Retinal pigment epithelial cell (primary cell): Measurements from ENCODE around the gene PDK2.

Experiments
- DNase-seq: peaks from one replicate; pipeline ENCODE4 v3.0.0-alpha.2; 2010; ENCODE audit warnings: low read depth
- H3K4me3 ChIP-seq: 2 replicates; pipeline ENCODE4 v1.5.1; 2011; ENCODE audit warnings: mild to moderate bottlenecking, low read length, control low read depth, moderate library complexity
- TF ChIP-seq, protein P1 (sequence below): conservative IDR thresholded peaks from 2 replicates; pipeline ENCODE4 v1.5.1; 2011; ENCODE audit warnings: low read depth, low read length, control low read depth, inconsistent platforms

The PDK2 gene

DNA sequence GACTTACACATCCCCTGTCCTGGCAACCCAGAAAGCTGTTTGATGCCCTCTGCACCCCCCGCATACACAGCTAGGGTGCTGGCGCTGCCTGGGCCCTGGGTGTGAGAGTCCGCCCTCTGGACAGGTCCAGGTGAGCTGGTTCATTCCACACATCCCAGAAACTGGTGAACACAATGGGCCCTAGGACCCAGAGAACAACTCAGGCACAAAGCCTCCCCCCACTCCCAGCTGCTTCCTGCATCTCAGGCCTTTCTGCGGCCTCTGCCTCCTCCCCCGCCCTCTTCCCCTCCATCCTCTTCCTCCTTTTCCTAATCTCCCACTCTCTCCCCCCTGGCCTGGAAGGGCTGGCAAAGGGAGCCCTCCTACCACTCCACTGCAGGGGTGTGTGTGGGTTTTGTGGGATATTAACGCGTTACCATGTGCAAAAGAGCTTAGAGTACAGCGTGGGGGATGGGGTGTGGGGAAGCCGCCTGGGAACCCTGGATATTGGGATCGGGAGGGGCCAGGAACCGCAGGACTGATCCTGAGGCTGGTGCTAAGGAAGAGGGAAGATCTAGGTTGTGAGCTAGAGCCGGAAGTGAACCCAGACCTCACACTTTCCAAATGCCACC is 56.9 kb downstream of the PDK2 start:
- H3K4me3 ChIP-seq: peak overlapping the region; percentile 53
- TF ChIP-seq, protein P1, sequence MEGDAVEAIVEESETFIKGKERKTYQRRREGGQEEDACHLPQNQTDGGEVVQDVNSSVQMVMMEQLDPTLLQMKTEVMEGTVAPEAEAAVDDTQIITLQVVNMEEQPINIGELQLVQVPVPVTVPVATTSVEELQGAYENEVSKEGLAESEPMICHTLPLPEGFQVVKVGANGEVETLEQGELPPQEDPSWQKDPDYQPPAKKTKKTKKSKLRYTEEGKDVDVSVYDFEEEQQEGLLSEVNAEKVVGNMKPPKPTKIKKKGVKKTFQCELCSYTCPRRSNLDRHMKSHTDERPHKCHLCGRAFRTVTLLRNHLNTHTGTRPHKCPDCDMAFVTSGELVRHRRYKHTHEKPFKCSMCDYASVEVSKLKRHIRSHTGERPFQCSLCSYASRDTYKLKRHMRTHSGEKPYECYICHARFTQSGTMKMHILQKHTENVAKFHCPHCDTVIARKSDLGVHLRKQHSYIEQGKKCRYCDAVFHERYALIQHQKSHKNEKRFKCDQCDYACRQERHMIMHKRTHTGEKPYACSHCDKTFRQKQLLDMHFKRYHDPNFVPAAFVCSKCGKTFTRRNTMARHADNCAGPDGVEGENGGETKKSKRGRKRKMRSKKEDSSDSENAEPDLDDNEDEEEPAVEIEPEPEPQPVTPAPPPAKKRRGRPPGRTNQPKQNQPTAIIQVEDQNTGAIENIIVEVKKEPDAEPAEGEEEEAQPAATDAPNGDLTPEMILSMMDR: no peak
- no peak for DNase-seq

DNA sequence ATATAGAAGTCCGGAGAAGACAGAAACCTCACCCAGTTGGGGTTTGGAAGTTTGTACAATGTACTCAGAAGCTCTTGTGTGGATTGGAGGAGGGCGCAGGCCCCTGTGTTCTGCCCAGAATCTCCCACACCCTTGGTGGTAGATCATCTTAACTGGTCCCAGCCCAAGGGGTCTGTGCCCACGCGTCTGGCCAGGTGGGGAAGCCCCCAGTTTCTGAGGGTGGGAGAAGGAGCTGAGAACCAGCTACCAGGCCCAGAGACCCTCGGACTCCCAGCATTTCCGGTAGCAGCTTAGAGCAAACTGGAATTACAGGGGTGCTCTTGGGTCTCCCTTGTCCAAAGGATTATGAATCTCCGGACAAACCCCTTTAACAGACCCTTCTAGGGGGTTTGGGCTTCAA is 57.6 kb downstream of the PDK2 start:
- no peak for DNase-seq
- TF ChIP-seq, protein P1: no peak
- no peak overlapping the region for H3K4me3 ChIP-seq

DNA sequence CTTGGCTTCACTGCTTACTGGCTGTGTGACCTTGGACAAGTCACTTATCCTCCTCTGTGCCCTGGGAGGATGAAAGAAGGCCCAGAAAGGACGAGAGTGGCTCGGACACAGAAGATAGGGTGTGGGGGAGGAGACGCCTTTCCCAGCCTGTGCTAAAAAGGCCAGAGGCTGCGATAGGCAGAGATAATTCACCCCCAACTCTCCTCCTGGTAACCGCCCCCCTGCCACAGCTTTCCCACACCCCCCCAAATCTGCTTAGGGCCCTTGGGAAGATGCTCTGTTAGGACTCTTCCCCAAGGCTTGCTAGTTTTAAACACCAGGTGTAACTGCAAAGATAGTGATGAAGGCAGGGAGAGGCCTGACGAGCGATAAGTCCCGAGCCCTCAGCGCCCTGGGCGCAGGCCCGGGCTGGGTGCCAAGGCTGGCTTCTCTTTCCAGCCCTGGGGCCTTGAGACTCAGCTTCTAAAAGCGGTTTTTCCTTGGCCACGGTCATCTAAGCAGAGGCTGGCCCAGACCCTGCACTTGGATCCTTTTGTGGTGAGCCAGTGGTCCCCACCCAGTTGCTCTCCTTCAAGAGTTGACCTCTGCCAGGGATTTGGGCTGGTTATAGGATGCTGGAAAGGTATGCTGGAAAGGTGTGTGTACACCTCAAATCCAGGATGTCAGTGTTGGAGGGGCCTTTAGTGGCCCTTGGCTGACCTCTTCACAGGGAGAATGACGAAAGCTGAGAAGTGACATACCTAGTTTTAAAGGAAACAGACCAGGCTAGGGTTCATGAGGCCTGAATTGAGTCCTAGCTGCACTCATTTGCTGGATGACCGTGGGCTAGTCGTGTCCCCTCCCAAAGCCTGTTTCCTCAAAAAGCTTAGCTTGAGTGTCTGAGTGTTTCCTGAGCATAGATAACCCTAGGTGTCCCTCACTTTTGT is 58.8 kb downstream of the PDK2 start:
- no peak overlapping the region for H3K4me3 ChIP-seq
- DNase-seq: no peak
- TF ChIP-seq, protein P1: no peak

DNA sequence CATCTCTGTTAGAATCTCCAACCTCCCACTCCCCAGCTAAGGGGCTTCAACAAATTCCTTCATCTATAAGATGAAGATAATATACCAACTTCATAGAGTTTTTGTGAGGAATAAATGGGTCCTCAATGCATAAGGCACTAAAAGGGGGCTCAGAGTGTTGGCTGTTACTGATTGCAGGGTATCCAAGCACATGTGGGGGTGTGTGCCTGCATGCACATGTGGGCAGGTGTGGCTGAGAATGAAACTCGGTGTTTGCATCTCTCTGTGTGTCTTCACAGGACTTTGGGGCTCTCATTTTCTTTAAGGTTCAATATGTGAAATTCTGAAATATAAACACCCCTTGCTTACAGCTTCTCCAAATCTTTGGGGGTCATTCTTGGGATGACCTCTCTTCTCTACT is 59.5 kb downstream of the PDK2 start:
- TF ChIP-seq, protein P1: no peak
- no peak for DNase-seq
- H3K4me3 ChIP-seq: no peak overlapping the region

DNA sequence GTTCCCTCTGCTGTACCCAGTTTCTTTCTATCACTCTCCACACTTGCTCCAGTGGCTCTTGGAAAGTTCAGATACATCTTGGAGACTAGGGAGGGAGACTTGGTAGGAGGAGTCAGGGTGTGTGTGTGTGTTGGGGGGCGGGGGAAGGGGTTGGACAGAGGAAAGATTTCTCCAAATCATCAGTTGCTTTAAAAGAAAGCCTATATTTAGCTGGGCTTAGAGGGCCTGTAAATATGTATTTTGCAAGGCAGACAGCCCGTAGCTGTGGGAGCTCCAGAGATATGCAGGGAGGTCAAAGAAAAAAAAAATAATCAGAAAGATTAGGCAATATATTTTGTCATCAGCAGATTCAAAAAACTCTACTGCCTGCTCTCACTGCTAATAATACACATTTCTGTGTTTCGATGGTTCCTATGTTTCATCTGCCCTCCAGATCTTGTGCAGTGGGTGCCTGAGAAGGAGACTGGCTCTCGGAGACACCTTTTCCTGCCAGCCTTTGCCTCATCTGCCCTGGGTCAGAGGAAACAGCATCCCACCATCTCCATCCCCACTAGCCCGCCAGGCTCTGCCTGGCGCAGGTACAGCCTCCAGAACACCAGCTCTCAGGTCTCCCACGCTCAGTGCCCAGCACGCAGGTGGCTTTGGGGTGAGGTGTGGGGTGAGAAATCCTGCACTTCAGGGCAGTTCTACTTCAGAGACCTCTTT is 60.1 kb downstream of the PDK2 start:
- TF ChIP-seq, protein P1: no peak
- DNase-seq: no peak
- H3K4me3 ChIP-seq: no peak overlapping the region

DNA sequence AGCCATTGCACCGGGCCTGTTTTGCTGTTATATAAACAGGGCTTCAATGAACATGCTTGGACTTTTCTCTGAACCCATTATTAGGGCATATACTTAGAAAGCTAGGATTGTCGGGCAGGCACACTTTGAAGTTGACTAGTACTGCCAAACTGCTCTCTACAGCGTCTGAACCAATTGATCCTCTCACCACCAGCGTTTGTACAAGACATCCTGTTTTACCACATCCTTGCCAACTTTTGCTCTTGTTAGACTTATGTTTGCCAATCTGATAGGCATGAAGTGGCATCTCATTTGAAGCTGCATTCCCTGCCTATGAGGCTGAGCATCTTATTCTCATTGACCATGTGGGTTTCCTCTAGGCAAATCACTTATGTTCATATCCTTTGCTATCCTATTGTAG is 62.7 kb downstream of the PDK2 start:
- TF ChIP-seq, protein P1: no peak
- DNase-seq: no peak
- H3K4me3 ChIP-seq: no peak overlapping the region
